Left ventricle myocardium inferior (tissue), 1 donor: ENCODE measurements around the gene CXCL6. TPM values are rescaled to one million over a fixed set of nuclear protein-coding genes. Genes with fewer than 3 reads are reported as not detected.

Experiments used
- DNase-seq: peaks from one replicate; pipeline ENCODE4 v3.0.0-alpha.2; 2020
- H3K27ac ChIP-seq: fragments of 200-600 bp; replicated peaks from 2 replicates; pipeline ENCODE4 v1.8.0; 2021
- H3K27me3 ChIP-seq: fragments of 200-600 bp; 2 replicates; pipeline ENCODE4 v1.8.0; 2021; ENCODE audit warnings: low read depth
- H3K36me3 ChIP-seq: fragments of 200-600 bp; 2 replicates; pipeline ENCODE4 v1.8.0; 2021
- H3K4me1 ChIP-seq: fragments of 200-600 bp; 2 replicates; pipeline ENCODE4 v1.8.0; 2021
- H3K4me3 ChIP-seq: fragments of 200-600 bp; 2 replicates; pipeline ENCODE4 v1.8.0; 2021; ENCODE audit warnings: mild to moderate bottlenecking, moderate library complexity
- H3K9me3 ChIP-seq: fragments of 200-600 bp; replicated peaks from 2 replicates; pipeline ENCODE4 v1.8.0; 2021
- CTCF ChIP-seq: fragments of 200-600 bp; IDR thresholded peaks from 2 replicates; pipeline ENCODE4 v1.8.0; 2021; ENCODE audit warnings: antibody characterized with exemption, mild to moderate bottlenecking, borderline replicate concordance
- intact Hi-C: fragments of 100-400 bp; cut with micrococcal nuclease; formaldehyde crosslinking; loops from one replicate; pipeline ENCODE4 v1.11.0; 2022
- total RNA-seq: library from RNA; stranded (reverse); fragmentation: NEBNext Ultra II Directional; extraction: Animal tissue kit (Norgen Biotek cat#: 25700); gene quantifications from one replicate; pipeline ENCODE4 v1.2.1, GENCODE V29; 2021
- donor health status: DM: no; HTN: yes; CAD: no; lungs with severe emphysema.

Gene CXCL6
- total RNA-seq, 1 donor from 2014 or later = not detected

GRCh38 chr4:73817341-73817740 is 19.1 kb upstream of the CXCL6 start:
- Histone ChIP-seq H3K9me3 (no peaks in the 10 kb centered on the region), H3K4me3 (no peak overlapping the region), H3K27me3 (no peaks in the 10 kb centered on the region), H3K4me1 (no peaks in the 10 kb centered on the region), H3K36me3 (no peaks in the 10 kb centered on the region), H3K27ac (no peak overlapping the region)
- no peak for TF ChIP-seq CTCF
- DNase-seq = no peak
- intact Hi-C loops = no loop called here

GRCh38 chr4:73821325-73821724 is 15.2 kb upstream of the CXCL6 start:
- no peaks in the 10 kb centered on the region for H3K27me3 ChIP-seq
- H3K4me3 ChIP-seq = no peak overlapping the region
- intact Hi-C loops = no loop called here
- no peak for DNase-seq
- H3K27ac ChIP-seq = no peak overlapping the region
- no peak for TF ChIP-seq CTCF
- no peaks in the 10 kb centered on the region for H3K36me3 ChIP-seq
- no peaks in the 10 kb centered on the region for H3K9me3 ChIP-seq
- H3K4me1 ChIP-seq = no peaks in the 10 kb centered on the region

GRCh38 chr4:73822389-73822788 is 14.1 kb upstream of the CXCL6 start:
- H3K27ac ChIP-seq = no peak overlapping the region
- TF ChIP-seq CTCF = no peak
- no peaks in the 10 kb centered on the region for H3K36me3 ChIP-seq
- no peak overlapping the region for H3K4me3 ChIP-seq
- no peak for DNase-seq
- intact Hi-C loops = no loop called here
- no peaks in the 10 kb centered on the region for H3K27me3 ChIP-seq
- H3K9me3 ChIP-seq = peaks cover 4% of the 10 kb centered on the region
- H3K4me1 ChIP-seq = no peaks in the 10 kb centered on the region

GRCh38 chr4:73822812-73823504 is 13.5 kb upstream of the CXCL6 start:
- Histone ChIP-seq H3K27me3 (no peaks in the 10 kb centered on the region), H3K4me3 (no peak overlapping the region), H3K27ac (no peak overlapping the region), H3K9me3 (peaks cover 9% of the 10 kb centered on the region), H3K4me1 (no peaks in the 10 kb centered on the region), H3K36me3 (no peaks in the 10 kb centered on the region)
- intact Hi-C loops = no loop called here
- no peak for TF ChIP-seq CTCF
- no peak for DNase-seq

- Histone ChIP-seq H3K9me3 (peaks cover 11% of the 10 kb centered on the region), H3K4me1 (no peaks in the 10 kb centered on the region), H3K4me3 (no peak overlapping the region), H3K36me3 (no peaks in the 10 kb centered on the region), H3K27ac (no peak overlapping the region), H3K27me3 (no peaks in the 10 kb centered on the region)
- no peak for TF ChIP-seq CTCF
- intact Hi-C loops = no loop called here
- no peak for DNase-seq
Measured at GRCh38 chr4:73823760-73824159, 12.7 kb upstream of the CXCL6 start.

- TF ChIP-seq CTCF = no peak
- H3K4me3 ChIP-seq = no peak overlapping the region
- H3K27me3 ChIP-seq = no peaks in the 10 kb centered on the region
- no peaks in the 10 kb centered on the region for H3K36me3 ChIP-seq
- intact Hi-C loops = no loop called here
- H3K9me3 ChIP-seq = peaks cover 11% of the 10 kb centered on the region
- H3K4me1 ChIP-seq = no peaks in the 10 kb centered on the region
- H3K27ac ChIP-seq = no peak overlapping the region
- no peak for DNase-seq
Measured at GRCh38 chr4:73828956-73829355, 7.5 kb upstream of the CXCL6 start.
